Activated naive CD4-positive, alpha-beta T cell (primary cell): Measurements from ENCODE around the gene MINDY4.

ENCODE experiments used
- DNase-seq, 4 experiments: peaks; one replicate each; lab custom pipeline; 2025; lab: John Stamatoyannopoulos, UW

MINDY4 gene

DNA sequence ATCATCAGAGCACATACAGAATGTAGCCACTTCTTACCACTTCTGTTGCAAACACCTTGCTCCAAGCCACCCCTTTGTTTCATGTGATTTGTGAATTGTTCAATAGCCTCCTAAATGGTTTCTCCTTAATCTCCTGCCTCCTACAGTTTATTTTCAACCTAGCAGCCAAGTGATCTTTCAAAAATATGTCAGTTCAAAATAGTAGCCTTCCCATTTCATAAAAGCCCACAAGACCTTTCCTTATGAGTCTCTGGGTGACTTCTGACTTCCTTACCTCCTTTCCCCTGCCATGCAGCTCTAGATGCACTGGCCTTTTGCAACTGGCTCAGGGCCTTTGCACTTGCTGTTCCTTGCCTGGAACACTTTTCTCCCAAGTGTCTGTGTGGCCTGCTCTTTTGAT is 4.8 kb downstream of the MINDY4 start:
- DNase-seq = no peak

DNA sequence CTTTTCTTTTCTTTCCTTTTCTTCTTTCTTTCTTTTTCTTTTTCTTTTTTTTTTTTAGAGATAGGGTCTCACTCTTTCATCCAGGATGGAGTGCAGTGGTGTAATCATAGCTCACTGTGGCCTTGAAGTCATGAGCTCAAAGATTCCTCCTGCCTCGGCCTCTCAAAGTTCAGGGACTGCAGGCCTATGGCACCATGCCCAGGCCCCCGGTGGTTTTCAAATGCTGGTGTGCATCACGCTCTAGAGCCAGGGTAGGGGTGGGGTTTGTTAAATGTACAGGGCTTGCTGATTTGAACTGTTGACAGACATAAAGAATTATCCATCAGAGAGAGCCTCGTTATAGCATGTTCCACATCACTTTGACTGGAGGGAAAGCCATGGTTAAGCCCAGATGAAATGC is 5.8 kb downstream of the MINDY4 start:
- no peak for DNase-seq

DNA sequence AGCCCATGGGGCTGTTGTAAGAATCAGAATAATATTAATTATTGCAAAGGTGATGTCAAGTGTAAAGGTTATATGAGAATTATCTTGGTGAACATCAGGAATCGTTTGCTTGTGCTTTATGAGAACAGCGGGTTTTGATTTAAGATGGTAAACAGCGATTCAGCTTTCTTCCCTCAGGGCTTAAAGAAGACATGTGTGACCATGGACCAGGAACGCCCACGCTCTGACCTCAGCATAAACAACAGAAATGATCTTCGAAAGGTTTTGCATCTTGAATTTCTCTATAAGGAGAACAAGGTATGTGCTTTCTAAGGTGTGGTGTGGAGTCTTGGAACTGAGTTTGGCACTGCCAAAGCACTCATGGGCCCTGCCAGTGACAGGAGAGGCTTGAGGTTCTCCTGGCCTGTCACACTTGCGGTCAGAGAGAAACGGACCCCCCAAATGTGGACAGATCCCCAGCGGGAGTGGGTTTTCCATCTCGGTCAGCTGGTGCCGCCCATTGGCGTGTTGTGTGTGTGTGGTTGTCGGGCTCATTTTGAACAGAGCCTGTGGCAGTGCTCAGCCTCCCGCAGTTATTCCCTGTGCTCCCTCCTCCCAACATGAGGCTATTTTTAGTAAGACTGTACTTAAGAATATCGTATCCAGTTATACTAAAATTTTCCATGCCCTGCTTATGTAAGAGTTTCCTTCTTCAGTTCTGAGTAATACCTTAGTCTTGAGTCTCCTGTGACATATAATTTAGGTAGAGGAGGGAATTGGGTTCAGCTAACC is 7.2 kb downstream of the MINDY4 start:
- no peak for DNase-seq

DNA sequence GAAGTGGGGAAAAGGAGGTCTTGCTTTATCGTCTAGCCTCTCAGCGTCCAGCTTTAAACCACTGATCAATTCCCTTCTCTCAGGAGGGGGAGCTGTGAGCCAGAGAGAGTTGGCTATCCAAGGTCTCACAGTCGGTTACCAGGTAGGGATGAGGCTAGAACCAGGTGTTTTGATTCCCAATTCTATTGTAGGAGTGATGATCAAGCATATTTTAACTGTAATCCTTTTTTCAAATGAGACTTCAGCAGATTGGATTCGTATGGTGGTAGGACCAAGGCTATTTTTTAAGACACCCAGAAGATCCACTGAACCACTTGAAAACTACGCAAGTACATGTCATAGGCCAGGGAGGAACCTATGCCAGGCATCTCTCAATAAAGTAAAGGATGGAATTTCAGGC is 8.4 kb downstream of the MINDY4 start:
- no peak for DNase-seq

DNA sequence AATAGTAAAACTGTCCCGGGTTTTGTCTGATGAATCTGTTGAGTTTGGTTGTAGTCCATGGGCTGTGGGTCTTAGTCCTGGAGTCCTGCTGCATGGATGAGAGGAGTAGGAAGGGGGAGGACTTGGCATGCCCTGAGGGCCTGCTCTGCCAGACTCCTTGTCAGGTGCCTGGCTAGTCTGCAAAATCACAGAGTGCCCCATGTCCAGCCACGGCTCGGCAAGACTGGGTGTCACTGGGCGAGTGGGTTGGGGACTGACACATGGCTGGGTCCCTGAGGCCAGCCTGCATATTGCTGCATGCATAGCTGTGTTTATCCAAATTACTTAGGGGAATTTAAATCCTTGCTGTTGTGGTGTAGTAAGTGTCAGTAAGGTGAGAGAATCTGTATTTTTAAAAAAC is 9.7 kb downstream of the MINDY4 start:
- no peak for DNase-seq

DNA sequence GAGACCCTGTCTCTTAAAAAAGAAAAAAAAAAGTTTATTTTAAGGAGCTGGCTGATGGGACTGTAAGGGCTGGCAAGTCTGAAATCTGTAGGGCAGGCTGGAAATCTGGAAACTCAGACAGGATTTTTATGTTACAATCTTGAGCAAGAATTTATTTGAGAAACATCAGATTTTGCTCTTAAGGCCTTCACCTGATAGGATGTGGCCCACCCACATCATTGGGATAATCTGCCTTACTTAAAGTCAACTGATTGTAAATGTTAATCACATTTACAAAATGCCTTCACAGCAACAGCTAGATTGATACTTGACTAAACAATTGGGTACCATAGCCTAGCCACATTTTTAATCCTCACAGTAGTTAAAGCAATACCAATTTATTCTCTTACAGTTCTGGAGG is 11.5 kb downstream of the MINDY4 start:
- no peak for DNase-seq

DNA sequence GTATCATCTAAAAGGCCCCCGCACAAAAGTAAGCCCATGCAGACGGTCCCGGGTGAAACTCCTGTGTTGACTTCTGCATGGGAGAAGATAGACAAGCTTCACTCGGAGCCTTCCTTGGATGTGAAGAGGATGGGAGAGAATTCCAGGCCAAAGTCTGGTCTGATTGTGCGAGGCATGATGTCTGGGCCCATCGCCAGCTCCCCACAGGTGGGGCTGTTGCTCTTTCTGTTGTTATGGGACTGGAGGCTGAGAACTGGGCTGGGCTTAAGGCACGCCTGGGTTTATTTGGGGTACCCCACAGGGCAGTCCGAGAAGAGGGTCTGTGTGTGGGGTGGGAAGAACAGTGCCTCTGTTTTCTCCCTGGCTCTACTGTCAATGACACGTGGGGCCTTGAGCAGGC is 14.6 kb downstream of the MINDY4 start:
- DNase-seq = no peak

DNA sequence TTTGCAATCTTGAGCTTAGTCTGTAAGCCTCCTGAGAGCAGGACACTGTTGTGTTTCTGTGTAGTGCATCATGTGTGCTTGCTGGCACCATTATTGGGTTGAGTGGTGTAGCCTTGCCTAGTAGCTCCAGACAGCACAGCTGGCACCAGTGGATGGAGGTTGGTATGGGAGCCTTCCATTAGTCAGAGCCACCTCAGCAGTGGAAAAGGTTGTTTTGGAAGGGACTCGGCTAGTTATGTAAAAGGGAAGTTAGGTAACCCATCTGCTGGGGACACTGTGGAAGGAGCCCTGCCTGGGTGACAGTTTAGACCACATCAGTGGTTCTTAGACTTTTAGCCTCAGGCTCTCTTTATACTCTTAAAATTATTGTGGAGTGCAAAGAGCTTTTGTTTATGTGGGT is 16.3 kb downstream of the MINDY4 start:
- DNase-seq = no peak

DNA sequence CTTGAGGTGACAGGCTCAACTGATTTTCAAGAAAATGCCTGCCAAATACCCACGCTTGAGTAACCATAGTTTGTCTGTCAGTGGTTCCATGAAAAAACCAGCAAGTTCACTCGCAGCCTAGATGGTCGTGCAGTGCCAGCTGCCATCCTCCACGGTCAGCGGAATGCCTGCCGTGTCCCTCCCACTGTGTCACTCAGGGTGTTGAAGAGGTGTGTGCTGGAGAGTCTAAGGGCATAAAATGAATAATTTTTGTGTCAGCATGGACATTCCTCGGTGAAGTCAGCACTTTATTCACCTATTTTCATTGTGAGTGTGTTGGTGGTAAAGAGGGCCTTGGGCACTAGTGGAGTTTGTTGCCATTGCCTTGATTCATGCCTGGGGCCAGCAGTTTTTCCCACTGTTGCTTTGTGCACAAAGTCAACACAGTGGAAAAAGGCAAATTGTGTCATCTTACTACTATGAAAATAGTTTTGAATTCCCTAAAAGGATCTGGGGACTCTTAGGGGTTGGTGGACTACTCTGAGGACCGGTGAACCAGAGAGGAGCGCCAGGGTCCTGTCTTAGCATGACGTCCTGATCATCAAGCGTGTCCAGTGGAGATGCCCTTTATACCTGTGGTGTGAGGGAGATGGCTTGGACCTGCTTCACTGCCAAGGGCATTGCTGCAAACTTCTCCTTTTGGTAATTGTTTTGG is 17.6 kb downstream of the MINDY4 start:
- no peak for DNase-seq

DNA sequence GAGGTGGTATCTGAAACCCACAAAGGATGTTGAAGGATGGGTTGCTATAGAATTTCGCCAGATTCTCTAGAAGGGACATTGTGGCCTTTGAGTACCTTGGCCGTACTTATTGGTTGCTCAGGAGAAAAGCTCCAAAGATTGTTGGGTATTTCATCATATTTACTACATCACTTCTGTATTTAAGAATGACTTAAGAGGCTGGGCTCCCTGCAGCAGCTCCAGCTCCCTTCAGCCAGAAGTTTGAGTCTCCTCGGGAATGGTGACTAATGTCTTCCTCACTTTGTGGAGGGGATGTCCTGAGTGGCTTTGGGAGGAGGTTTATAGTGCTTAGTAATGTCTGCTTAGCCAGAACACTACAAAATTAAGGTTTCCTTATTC is 18.1 kb downstream of the MINDY4 start:
- DNase-seq = no peak

DNA sequence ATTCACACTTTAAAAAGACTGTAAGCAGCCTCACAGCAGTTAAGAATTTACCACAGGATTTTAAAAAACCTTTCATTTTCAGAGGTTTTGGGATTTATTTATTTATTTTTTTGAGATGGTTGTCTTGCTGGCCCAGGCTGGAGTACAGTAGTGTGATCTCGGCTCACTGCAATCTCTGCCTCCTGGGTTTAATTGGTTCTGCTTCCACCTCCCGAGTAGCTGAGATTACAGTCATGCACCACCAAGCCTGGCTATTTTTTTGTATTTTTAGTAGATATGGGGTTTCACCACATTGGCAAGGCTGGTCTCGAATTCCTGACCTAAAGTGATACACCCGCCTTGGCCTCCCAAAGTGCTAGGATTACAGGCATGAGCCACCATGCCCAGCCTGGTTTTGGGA is 19.1 kb downstream of the MINDY4 start:
- DNase-seq = no peak

DNA sequence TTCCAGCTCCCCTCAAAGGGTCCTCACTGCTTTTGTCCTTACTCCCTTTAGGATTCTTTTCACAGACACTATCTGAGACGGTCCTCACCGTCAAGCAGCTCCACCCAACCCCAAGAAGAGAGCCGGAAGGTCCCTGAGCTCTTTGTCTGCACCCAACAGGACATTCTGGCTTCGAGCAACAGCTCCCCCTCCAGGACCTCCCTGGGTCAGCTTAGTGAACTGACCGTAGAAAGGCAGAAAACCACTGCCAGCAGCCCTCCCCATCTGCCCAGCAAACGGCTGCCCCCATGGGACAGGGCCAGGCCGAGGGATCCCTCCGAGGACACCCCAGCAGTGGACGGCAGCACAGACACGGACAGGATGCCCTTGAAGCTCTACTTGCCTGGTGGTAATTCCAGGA is 19.9 kb downstream of the MINDY4 start:
- no peak for DNase-seq

DNA sequence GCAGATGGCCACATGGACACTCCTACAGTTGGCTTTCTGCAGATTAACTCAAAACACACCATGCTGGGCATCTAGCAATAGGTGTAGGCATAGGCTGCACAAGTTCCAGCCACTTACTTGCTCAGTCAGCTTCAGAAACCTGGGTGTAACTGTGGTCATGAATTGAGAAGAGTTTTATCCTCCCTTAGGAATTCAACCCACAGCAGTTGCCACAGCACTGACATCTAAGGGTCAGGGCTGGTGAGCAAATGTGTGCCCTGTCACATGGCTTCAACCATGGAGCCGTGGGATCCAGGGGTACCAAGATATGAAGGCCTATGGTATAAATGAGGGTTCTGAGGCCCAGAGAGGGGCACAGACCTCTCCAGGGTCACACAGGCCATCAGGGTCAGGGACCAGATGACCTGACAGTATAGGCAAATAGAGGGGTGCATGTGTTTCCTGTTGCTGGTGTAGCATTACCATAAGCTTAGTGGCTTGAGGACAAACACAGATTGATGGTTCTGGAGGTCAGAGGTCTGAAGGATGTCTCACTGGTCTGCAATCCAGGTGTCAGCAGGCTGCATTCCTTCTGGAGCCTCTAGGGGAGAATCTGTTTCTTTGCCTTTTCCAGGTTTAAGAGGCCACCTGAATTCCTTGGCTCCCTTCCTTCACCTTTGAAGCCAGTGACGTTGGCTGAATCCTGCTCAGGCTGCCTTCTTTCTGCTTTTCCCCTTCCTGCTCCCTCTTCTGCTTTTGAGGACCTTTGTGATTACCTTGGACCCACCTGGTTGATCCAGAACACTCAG is 24.1 kb downstream of the MINDY4 start:
- DNase-seq = no peak

DNA sequence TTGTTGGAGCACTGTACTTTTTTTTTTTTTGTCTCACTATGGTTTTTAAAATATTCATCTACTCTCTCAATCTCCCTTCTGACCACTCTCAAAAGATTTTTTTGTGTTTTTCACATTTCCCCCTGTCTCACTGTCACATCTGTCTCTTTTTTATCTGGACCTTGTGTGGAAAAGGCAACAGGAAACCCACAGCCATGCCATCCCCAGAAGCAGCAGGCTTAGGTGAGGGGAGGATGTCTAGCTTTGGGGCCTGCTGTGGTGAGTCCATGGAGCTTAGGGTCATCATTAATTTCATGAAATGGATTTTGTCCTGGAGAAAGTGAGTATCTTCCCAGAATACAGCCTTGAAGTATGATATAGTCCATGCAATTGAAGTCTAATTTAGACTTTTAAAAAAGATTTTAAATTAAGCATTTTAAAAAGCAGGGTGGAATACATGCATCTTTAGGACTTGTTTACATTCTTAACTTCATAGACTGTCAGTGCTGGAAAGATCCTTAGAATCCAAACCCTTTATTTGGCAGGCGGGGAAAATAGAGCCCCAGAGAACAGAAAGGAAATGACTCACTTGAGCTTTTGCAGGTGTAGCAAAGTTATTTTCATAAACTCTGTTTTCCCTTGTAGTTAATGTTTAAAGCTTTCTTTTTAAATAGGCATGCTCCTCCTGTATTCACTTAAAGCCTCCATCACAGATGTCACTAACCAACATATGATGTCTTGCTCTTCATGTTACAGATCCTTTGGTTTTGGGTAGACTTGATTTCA is 25.1 kb downstream of the MINDY4 start:
- DNase-seq = no peak

DNA sequence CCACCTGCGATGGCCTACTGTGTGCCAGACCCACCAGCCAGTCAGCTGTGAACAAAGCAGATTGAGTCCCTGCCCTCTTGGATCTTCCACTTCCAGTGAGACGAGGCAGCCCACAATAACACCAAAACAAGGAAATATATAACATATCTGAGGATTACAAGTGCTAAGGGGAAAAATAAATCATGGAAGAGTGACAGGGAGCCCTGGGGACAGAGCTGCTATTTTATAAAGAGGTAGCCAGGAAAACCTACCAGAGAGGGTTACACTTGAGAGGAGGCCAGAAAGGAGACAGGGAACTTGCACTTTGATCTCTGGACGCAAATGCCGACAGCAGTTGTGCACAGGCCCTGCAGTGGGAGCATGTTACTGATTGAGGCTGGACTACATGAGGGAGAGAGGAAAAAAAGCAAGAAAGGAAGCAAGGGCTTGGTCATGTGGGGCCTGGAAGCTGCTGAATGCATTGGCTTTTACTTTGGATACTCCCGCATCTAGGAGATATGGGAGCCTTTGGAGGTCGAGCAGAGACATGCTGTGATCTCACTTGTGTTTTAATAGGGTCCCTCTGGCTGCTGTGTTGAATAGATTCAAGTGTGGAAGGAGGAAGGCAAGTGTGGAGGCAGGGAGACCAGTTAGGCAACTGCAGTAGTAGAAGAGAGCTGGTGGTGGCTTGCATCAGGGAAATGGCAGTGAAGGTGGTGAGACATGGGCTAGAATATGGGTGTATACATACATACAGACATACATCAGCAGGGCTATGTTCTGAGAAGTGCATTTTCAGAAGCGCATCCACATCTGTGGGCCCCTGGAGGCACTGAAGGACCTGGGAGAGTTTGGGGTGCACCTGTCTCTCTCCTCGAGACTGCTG is 26.2 kb downstream of the MINDY4 start:
- no peak for DNase-seq

DNA sequence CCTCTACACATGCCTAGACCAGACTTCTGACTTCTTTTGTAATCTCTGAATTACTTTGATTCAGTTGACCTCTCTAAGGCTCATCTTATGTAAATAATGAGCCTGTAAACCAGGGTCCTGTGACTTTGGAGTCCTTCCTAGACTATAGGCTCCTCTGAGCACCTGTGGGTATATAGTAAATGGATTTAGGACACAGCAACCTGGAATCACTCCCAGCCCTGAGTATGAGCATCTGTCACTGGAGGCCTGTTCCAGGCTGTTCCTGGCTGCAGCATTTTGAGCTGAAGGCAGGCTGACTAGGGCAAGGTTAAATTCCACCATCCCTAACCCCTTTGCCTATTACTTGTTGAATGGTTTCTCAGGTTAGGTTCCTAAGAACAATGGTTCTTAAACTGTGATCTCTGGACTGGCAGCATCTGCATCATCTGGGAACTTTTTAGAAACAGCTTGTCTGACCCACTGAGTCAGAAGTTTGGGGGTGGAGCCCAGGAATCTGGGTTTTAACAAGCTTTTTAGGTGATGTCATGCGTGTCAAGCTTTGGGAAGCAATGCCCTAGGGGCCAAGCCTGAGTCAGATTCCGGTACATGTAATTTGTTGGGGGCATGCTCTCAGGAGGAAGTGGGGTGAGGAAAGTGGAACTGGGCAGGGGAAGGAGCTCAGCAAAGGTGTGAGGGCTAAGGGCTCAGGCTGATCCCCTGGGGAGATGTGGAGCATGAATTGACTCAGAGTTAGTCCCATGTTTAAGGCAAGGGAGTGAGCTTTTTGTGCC is 28.2 kb downstream of the MINDY4 start:
- no peak for DNase-seq

DNA sequence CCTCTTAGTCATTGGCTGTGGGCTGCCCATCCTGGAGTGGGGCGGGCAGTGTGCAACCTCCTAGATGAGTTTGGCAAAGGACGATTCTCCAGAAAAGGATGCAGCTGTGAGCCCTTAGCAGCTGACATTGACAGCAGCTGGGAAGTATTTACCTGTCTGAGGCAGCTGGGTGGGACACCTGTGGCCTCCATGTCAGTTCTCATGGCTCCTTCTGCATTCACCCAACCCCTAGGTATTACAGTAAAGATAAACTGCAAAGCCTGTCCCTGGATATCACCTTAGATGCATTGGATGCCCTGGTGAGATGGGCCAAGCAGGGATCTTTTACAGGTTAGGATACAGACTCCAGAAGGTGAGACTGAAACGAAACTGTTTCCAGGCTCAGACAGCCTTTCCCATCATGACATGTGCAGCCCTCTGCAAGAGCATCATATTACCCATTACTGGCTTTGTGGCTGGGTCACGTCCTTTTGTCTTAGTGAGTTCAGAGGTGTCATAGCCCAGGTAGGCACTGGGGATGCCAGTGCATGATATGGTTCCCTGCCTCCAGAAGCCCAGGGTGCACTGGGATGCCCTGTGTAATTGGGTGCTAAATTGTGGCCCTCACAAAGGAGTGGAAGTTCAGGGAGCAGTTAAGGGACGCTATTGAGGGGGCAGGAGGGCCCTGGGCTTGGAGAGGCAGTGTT is 28.9 kb downstream of the MINDY4 start:
- no peak for DNase-seq

DNA sequence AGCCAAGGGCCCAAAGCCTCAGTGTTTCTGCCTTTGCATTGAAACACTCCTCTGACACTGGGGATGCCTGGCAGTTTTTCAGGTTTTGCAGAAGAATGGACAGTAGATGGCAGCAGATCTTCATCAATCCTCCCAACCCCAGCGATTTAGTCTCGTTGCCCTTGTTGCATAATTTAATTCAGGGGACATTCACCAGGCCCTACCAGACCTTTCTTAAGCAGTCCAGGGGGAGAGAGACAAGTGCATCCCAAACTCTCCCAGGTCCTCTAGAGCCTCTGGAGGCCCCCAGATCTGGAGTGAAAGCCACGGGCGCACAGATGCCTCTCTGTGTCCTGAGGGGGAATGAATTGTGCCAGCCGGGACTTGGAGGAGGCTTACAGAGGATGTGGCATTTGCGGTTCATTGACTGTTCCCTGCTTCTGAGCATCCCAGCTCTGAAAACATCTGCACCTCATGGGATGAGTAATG is 29.6 kb downstream of the MINDY4 start:
- no peak for DNase-seq

DNA sequence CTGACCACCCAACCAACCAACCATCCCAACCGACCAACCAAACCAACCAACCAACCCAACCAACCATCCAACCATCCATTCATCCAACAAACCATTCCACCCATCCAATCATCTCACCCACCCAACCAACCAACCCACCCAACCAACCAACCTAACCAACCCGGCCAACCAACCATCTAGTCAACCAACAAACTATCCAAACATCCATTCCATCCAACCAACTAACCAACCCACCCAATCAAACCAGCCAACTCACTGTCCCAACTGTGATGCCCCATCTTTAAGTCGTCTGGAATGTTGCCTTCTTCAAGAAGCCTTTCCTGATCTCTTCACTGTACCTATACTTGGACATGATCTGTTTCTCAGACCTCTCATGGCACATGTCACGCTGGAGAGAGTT is 31.6 kb downstream of the MINDY4 start:
- no peak for DNase-seq
